HEK293T (cell line): ENCODE data around the gene CCNQ.

ENCODE experiments used
- CTCF ChIA-PET: fragments of 350-600 bp; formaldehyde crosslinking; extraction: SDS; loops from one replicate; lab custom pipeline; 2021; ENCODE audit warnings: antibody characterized with exemption, inconsistent platforms; lab: Yijun Ruan, JAX
- POLR2A ChIA-PET: fragments of 350-600 bp; formaldehyde crosslinking; extraction: SDS; loops from one replicate; lab custom pipeline; 2020; ENCODE audit warnings: antibody characterized with exemption, inconsistent platforms; lab: Yijun Ruan, JAX
- DNase-seq: peaks from one replicate; pipeline ENCODE4 v3.0.0; 2012; ENCODE audit warnings: mixed read lengths; ENCODE audit errors: extremely low spot score
- ARNT ChIP-seq: fragments of 450-650 bp; IDR thresholded peaks from 2 replicates; pipeline ENCODE4 v1.6.1; 2017; ENCODE audit warnings: mild to moderate bottlenecking
- BHLHE40 ChIP-seq: fragments of 450-650 bp; IDR thresholded peaks from 2 replicates; pipeline ENCODE4 v1.6.1; 2016; ENCODE audit warnings: mild to moderate bottlenecking, moderate library complexity, borderline replicate concordance
- CTBP1 ChIP-seq: fragments of 450-650 bp; IDR thresholded peaks from 2 replicates; pipeline ENCODE4 v1.6.1; 2016; ENCODE audit warnings: borderline replicate concordance
- ELF4 ChIP-seq: fragments of 450-650 bp; IDR thresholded peaks from 2 replicates; pipeline ENCODE4 v1.6.1; 2017; ENCODE audit warnings: antibody characterized with exemption
- FOXA1 ChIP-seq: fragments of 450-650 bp; IDR thresholded peaks from 2 replicates; pipeline ENCODE4 v1.6.1; 2016; ENCODE audit warnings: mild to moderate bottlenecking
- FOXK2 ChIP-seq: fragments of 450-650 bp; IDR thresholded peaks from 2 replicates; pipeline ENCODE4 v1.6.1; 2016; ENCODE audit warnings: mild to moderate bottlenecking
- FOXM1 ChIP-seq: fragments of 450-650 bp; IDR thresholded peaks from 2 replicates; pipeline ENCODE4 v1.6.1; 2017; ENCODE audit warnings: mild to moderate bottlenecking, borderline replicate concordance
- HDGF ChIP-seq: fragments of 450-650 bp; IDR thresholded peaks from 2 replicates; pipeline ENCODE4 v1.6.1; 2017; ENCODE audit warnings: antibody characterized with exemption, borderline replicate concordance
- L3MBTL2 ChIP-seq: fragments of 450-650 bp; conservative IDR thresholded peaks from 2 replicates; pipeline ENCODE4 v1.6.1; 2016; ENCODE audit warnings: mild to moderate bottlenecking
- LEF1 ChIP-seq: fragments of 450-650 bp; IDR thresholded peaks from 2 replicates; pipeline ENCODE4 v1.6.1; 2017; ENCODE audit warnings: mild to moderate bottlenecking, borderline replicate concordance
- NFRKB ChIP-seq: fragments of 450-650 bp; IDR thresholded peaks from 2 replicates; pipeline ENCODE4 v1.6.1; 2016; ENCODE audit warnings: mild to moderate bottlenecking, moderate library complexity
- PKNOX1 ChIP-seq: fragments of 450-650 bp; IDR thresholded peaks from 2 replicates; pipeline ENCODE4 v1.6.1; 2016
- SP1 ChIP-seq: fragments of 450-650 bp; IDR thresholded peaks from 2 replicates; pipeline ENCODE4 v1.6.1; 2017
- SUZ12 ChIP-seq: fragments of 450-650 bp; IDR thresholded peaks from 2 replicates; pipeline ENCODE4 v1.6.1; 2016; ENCODE audit warnings: mild to moderate bottlenecking
- TARDBP ChIP-seq: fragments of 450-650 bp; IDR thresholded peaks from 2 replicates; pipeline ENCODE4 v1.6.1; 2016
- ZNF384 ChIP-seq: fragments of 450-650 bp; IDR thresholded peaks from 2 replicates; pipeline ENCODE4 v1.6.1; 2016

CCNQ gene

DNA sequence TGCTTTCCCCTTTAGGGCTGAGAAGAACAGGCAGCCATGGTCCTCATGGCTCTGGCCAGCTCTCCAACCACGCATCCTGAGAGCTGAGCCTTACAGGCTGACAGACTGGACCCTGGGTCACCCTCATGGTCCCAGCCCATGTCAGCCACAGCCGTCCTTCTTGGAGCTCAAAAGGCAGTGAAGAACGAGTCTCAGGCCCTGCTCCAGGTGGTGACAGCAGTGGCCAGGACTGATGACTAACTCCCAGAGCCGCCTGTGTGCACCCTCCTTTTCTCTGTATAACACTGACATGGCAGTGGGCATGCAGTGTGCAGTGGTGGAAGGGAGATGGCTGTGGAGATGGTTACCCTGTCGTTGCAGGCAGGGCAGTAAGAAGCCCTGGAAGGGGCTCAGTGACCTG is 37.8 kb upstream of the CCNQ start:
- CTCF ChIA-PET: interaction anchor here (1.0 to 2.6 kb wide), 7 partner anchors 8 to 59 kb away, joined by 3 to 12 read pairs (median 7); no protein-coding TSS in a partner anchor
- POLR2A ChIA-PET: no interaction called here
- TF ChIP-seq CTBP1 (no peak), FOXK2 (no peak), FOXM1 (no peak)
- no peak for DNase-seq

DNA sequence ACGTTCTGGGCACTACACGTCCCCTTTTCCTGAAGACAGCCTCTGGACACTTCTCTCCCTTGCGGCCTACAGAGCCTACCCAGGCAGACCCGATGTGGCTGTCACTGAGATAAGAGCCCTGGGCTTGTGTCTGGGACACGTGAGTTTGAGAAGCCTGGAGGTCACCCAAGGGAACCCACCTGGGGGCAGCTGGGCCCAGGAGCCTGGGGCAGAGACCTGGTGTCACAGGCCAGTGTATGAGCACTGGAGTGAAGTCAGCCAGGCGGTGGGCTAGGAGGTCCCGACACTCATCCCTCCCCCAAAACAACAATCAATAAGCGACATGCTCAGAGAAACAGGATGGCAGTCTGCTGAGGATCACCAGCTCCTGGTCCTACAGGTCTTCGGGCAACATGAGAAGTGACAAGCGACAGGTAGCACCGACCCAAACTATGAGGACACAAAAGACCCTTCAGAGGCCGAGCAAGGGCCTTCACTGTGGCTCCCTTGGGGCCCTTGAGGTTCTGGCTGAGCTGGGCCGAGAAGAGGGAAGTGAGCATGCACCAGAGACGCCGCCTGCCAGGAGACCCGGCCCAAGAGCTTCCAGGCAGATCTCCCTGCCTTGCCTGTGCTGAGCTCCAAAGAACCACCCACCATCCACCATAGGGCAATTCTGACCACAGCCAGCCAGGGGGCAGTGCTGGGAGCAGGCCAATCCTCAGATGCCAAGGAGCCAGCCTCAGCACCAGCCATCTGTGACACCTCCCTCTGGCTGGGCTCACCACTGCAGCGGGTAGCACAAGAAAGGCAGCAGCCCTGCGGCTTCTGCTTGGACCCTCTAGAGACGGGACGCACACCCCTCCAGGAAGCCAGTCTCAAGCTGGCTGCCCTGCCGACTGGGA is 37.1 kb upstream of the CCNQ start:
- POLR2A ChIA-PET: no interaction called here
- CTCF ChIA-PET: interaction anchor here (0.5 to 2.6 kb wide), 14 partner anchors 9 to 461 kb away, joined by 3 to 12 read pairs (median 4); no protein-coding TSS in a partner anchor

DNA sequence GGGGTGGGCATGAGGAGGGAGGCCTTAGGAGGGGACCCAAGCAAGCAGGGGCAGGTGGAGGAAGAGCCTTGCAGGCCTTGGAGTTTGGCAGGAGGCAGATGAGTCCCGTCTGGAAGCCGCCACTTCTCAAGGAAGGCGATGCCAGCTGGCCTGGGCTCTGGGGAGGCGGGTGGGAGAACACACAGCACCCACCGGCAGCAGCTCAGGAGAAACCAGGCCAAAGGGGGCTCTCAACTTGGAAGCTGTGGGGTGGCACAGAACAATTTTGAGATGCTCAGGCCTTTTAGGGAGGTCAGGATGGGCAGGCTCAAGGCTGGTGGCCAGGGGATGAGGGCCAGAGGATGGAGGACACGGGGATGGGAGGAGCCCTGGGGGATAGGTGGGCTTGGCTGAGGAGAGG is 36.4 kb upstream of the CCNQ start:
- TF ChIP-seq NFRKB (no peak), SP1 (no peak), ZNF384 (no peak), BHLHE40 (no peak), LEF1 (no peak), ARNT (no peak), L3MBTL2 (no peak), ELF4 (no peak), HDGF (no peak), SUZ12 (no peak), FOXA1 (no peak), PKNOX1 (no peak), FOXK2 (no peak), CTBP1 (no peak), TARDBP (no peak)
- CTCF ChIA-PET: interaction anchor here (1.0 to 2.6 kb wide), 3 partner anchors 12 to 32 kb away, joined by 3 to 11 read pairs (median 9); no protein-coding TSS in a partner anchor
- POLR2A ChIA-PET: no interaction called here
- no peak for DNase-seq

More for the DNA sequence above, 37.1 kb upstream of the CCNQ start:
- DNase-seq: peak; percentile 74
- TF ChIP-seq L3MBTL2: no peak

GRCh38 chrX:153634832-153635231 is 35.9 kb upstream of the CCNQ start:
- ChIA-PET CTCF (interaction anchor here (2.6 kb wide), 1 partner anchor 11 kb away, joined by 9 read pairs; no protein-coding TSS in a partner anchor), POLR2A (no interaction called here)
- DNase-seq: no peak
- no peak for TF ChIP-seq BHLHE40
- TF ChIP-seq ZNF384: no peak
- no peak for TF ChIP-seq LEF1
- TF ChIP-seq SUZ12: no peak
- TF ChIP-seq NFRKB: no peak
- no peak for TF ChIP-seq TARDBP
- TF ChIP-seq ELF4: no peak
- no peak for TF ChIP-seq FOXM1
- TF ChIP-seq ARNT: no peak
- no peak for TF ChIP-seq CTBP1
- no peak for TF ChIP-seq HDGF

GRCh38 chrX:153634236-153634635 is 35.3 kb upstream of the CCNQ start:
- ChIA-PET POLR2A (no interaction called here), CTCF (no interaction called here)
- TF ChIP-seq SUZ12 (no peak), LEF1 (no peak), FOXM1 (no peak), HDGF (no peak), ZNF384 (no peak), ARNT (no peak), PKNOX1 (no peak), NFRKB (no peak), TARDBP (no peak), ELF4 (no peak), CTBP1 (no peak), SP1 (no peak), L3MBTL2 (no peak), BHLHE40 (no peak), FOXK2 (no peak), FOXA1 (no peak)
- DNase-seq: no peak

DNA sequence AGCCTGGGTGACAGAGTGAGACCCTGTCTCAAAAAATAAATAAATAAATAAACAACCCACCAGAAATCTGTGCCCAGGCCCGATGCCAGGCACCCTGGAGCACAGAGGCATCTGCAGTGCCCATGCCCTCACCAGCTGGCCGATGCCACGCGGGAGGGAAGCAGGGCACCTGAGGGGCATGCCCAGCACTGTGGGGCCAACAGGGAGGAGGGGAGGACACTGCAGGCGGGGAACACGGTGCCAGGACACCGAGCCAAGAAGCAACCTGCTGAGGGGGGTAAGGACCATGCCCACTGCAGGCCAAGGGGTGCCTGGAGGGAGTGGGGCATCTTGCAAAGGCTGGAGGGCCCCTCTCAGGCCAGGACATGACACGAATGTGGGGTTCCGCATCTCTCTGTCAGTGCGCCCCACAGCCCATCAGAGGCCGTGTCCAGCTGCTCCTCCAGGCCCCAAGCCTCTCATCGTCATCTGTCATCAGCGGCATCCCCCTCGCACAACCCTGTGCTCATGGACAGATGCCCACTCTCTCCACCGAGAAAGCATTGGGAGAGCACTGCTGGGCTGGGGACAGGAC is 34.8 kb upstream of the CCNQ start:
- ChIA-PET POLR2A (no interaction called here), CTCF (no interaction called here)
- DNase-seq: no peak
- TF ChIP-seq ZNF384 (no peak), HDGF (no peak), FOXA1 (no peak), ARNT (no peak), ELF4 (no peak), NFRKB (no peak), BHLHE40 (no peak), SUZ12 (no peak), SP1 (no peak)

GRCh38 chrX:153633048-153633447 is 34.1 kb upstream of the CCNQ start:
- DNase-seq: no peak

More at GRCh38 chrX:153633048-153633447, 34.1 kb upstream of the CCNQ start:
- ChIA-PET POLR2A (no interaction called here), CTCF (no interaction called here)
- no peak for TF ChIP-seq NFRKB
- TF ChIP-seq LEF1: no peak
- no peak for TF ChIP-seq FOXK2
- no peak for TF ChIP-seq ARNT
- no peak for TF ChIP-seq HDGF
- TF ChIP-seq FOXA1: no peak
- no peak for TF ChIP-seq ZNF384
- TF ChIP-seq SUZ12: no peak
- no peak for TF ChIP-seq ELF4
- TF ChIP-seq SP1: no peak
